ENCODE results near the gene SLC22A23.

SLC22A23 gene

GRCh38 chr6:3322366-3322890 lies 134.4 kb downstream of the SLC22A23 start:
- Histone ChIP-seq H3K27me3 (ENCODE audit: insufficient read depth, low read length) (no peaks in the 10 kb centered on the region), H3K36me3 (ENCODE audit: insufficient read depth, low read length) (no peaks in the 10 kb centered on the region), H3K27ac (ENCODE audit: low read depth, low read length) (no peak overlapping the region), H2AFZ (ENCODE audit: low read length, unreplicated experiment) (no peak overlapping the region), H3K4me3 (ENCODE audit: low read depth, low read length) (no peak overlapping the region), H3K79me2 (ENCODE audit: control insufficient read depth, insufficient read depth, low read length, unreplicated experiment) (no peaks in the 10 kb centered on the region), H3K4me1 (ENCODE audit: control insufficient read depth, insufficient read depth, low read length, unreplicated experiment) (peaks cover 23% of the 10 kb centered on the region)

- H3K4me1 ChIP-seq (ENCODE audit: control insufficient read depth, insufficient read depth, low read length, unreplicated experiment): peaks cover 23% of the 10 kb centered on the region
- no peak overlapping the region for H3K4me3 ChIP-seq (ENCODE audit: low read depth, low read length)
- no peak overlapping the region for H3K27ac ChIP-seq (ENCODE audit: low read depth, low read length)
- no peak overlapping the region for H2AFZ ChIP-seq (ENCODE audit: low read length, unreplicated experiment)
- no peaks in the 10 kb centered on the region for H3K79me2 ChIP-seq (ENCODE audit: control insufficient read depth, insufficient read depth, low read length, unreplicated experiment)
- no peaks in the 10 kb centered on the region for H3K27me3 ChIP-seq (ENCODE audit: insufficient read depth, low read length)
- no peaks in the 10 kb centered on the region for H3K36me3 ChIP-seq (ENCODE audit: insufficient read depth, low read length)
Measured at GRCh38 chr6:3321875-3322274, 135.0 kb downstream of the SLC22A23 start.

- no peaks in the 10 kb centered on the region for H3K79me2 ChIP-seq (ENCODE audit: control insufficient read depth, insufficient read depth, low read length, unreplicated experiment)
- H3K4me1 ChIP-seq (ENCODE audit: control insufficient read depth, insufficient read depth, low read length, unreplicated experiment): peaks cover 23% of the 10 kb centered on the region
- H3K36me3 ChIP-seq (ENCODE audit: insufficient read depth, low read length): no peaks in the 10 kb centered on the region
- no peak overlapping the region for H2AFZ ChIP-seq (ENCODE audit: low read length, unreplicated experiment)
- H3K27me3 ChIP-seq (ENCODE audit: insufficient read depth, low read length): no peaks in the 10 kb centered on the region
- H3K27ac ChIP-seq (ENCODE audit: low read depth, low read length): no peak overlapping the region
- H3K4me3 ChIP-seq (ENCODE audit: low read depth, low read length): no peak overlapping the region
Measured at GRCh38 chr6:3321042-3321441, 135.8 kb downstream of the SLC22A23 start.

- Histone ChIP-seq H3K79me2 (ENCODE audit: control insufficient read depth, insufficient read depth, low read length, unreplicated experiment) (no peaks in the 10 kb centered on the region), H2AFZ (ENCODE audit: low read length, unreplicated experiment) (no peak overlapping the region), H3K27ac (ENCODE audit: low read depth, low read length) (no peak overlapping the region), H3K27me3 (ENCODE audit: insufficient read depth, low read length) (no peaks in the 10 kb centered on the region), H3K4me3 (ENCODE audit: low read depth, low read length) (no peak overlapping the region), H3K4me1 (ENCODE audit: control insufficient read depth, insufficient read depth, low read length, unreplicated experiment) (peaks cover 16% of the 10 kb centered on the region), H3K36me3 (ENCODE audit: insufficient read depth, low read length) (no peaks in the 10 kb centered on the region)
Measured at GRCh38 chr6:3320238-3320811, 136.5 kb downstream of the SLC22A23 start.

GRCh38 chr6:3319610-3320200 lies 137.1 kb downstream of the SLC22A23 start:
- H3K79me2 ChIP-seq (ENCODE audit: control insufficient read depth, insufficient read depth, low read length, unreplicated experiment): no peaks in the 10 kb centered on the region
- H3K27ac ChIP-seq (ENCODE audit: low read depth, low read length): no peak overlapping the region
- no peaks in the 10 kb centered on the region for H3K27me3 ChIP-seq (ENCODE audit: insufficient read depth, low read length)
- H3K4me1 ChIP-seq (ENCODE audit: control insufficient read depth, insufficient read depth, low read length, unreplicated experiment): peaks cover 10% of the 10 kb centered on the region
- H3K36me3 ChIP-seq (ENCODE audit: insufficient read depth, low read length): no peaks in the 10 kb centered on the region
- H2AFZ ChIP-seq (ENCODE audit: low read length, unreplicated experiment): no peak overlapping the region
- H3K4me3 ChIP-seq (ENCODE audit: low read depth, low read length): no peak overlapping the region

- H3K4me3 ChIP-seq (ENCODE audit: low read depth, low read length): no peak overlapping the region
- H3K4me1 ChIP-seq (ENCODE audit: control insufficient read depth, insufficient read depth, low read length, unreplicated experiment): peaks cover 4% of the 10 kb centered on the region
- H2AFZ ChIP-seq (ENCODE audit: low read length, unreplicated experiment): no peak overlapping the region
- H3K79me2 ChIP-seq (ENCODE audit: control insufficient read depth, insufficient read depth, low read length, unreplicated experiment): no peaks in the 10 kb centered on the region
- no peaks in the 10 kb centered on the region for H3K36me3 ChIP-seq (ENCODE audit: insufficient read depth, low read length)
- no peak overlapping the region for H3K27ac ChIP-seq (ENCODE audit: low read depth, low read length)
- H3K27me3 ChIP-seq (ENCODE audit: insufficient read depth, low read length): no peaks in the 10 kb centered on the region
Measured at GRCh38 chr6:3318821-3319540, 137.9 kb downstream of the SLC22A23 start.

GRCh38 chr6:3318226-3318625 lies 138.6 kb downstream of the SLC22A23 start:
- H3K4me1 ChIP-seq (ENCODE audit: control insufficient read depth, insufficient read depth, low read length, unreplicated experiment): no peaks in the 10 kb centered on the region
- H3K27ac ChIP-seq (ENCODE audit: low read depth, low read length): no peak overlapping the region

GRCh38 chr6:3317741-3318211 lies 139.1 kb downstream of the SLC22A23 start:
- H3K27me3 ChIP-seq (ENCODE audit: insufficient read depth, low read length): no peaks in the 10 kb centered on the region
- no peak overlapping the region for H3K27ac ChIP-seq (ENCODE audit: low read depth, low read length)
- no peak overlapping the region for H3K4me3 ChIP-seq (ENCODE audit: low read depth, low read length)

More at GRCh38 chr6:3318226-3318625, 138.6 kb downstream of the SLC22A23 start:
- no peaks in the 10 kb centered on the region for H3K27me3 ChIP-seq (ENCODE audit: insufficient read depth, low read length)
- no peak overlapping the region for H2AFZ ChIP-seq (ENCODE audit: low read length, unreplicated experiment)
- H3K4me3 ChIP-seq (ENCODE audit: low read depth, low read length): no peak overlapping the region
- H3K79me2 ChIP-seq (ENCODE audit: control insufficient read depth, insufficient read depth, low read length, unreplicated experiment): no peaks in the 10 kb centered on the region
- no peaks in the 10 kb centered on the region for H3K36me3 ChIP-seq (ENCODE audit: insufficient read depth, low read length)

GRCh38 chr6:3316818-3317217 lies 140.0 kb downstream of the SLC22A23 start:
- H3K4me3 ChIP-seq (ENCODE audit: low read depth, low read length): no peak overlapping the region
- no peak overlapping the region for H2AFZ ChIP-seq (ENCODE audit: low read length, unreplicated experiment)
- H3K27me3 ChIP-seq (ENCODE audit: insufficient read depth, low read length): no peaks in the 10 kb centered on the region
- no peaks in the 10 kb centered on the region for H3K4me1 ChIP-seq (ENCODE audit: control insufficient read depth, insufficient read depth, low read length, unreplicated experiment)
- H3K79me2 ChIP-seq (ENCODE audit: control insufficient read depth, insufficient read depth, low read length, unreplicated experiment): no peaks in the 10 kb centered on the region
- no peak overlapping the region for H3K27ac ChIP-seq (ENCODE audit: low read depth, low read length)
- H3K36me3 ChIP-seq (ENCODE audit: insufficient read depth, low read length): no peaks in the 10 kb centered on the region

More at GRCh38 chr6:3317741-3318211, 139.1 kb downstream of the SLC22A23 start:
- Histone ChIP-seq H3K79me2 (ENCODE audit: control insufficient read depth, insufficient read depth, low read length, unreplicated experiment) (no peaks in the 10 kb centered on the region), H3K36me3 (ENCODE audit: insufficient read depth, low read length) (no peaks in the 10 kb centered on the region), H2AFZ (ENCODE audit: low read length, unreplicated experiment) (no peak overlapping the region), H3K4me1 (ENCODE audit: control insufficient read depth, insufficient read depth, low read length, unreplicated experiment) (no peaks in the 10 kb centered on the region)

GRCh38 chr6:3316331-3316730 lies 140.5 kb downstream of the SLC22A23 start:
- no peaks in the 10 kb centered on the region for H3K27me3 ChIP-seq (ENCODE audit: insufficient read depth, low read length)
- no peaks in the 10 kb centered on the region for H3K36me3 ChIP-seq (ENCODE audit: insufficient read depth, low read length)
- no peak overlapping the region for H3K27ac ChIP-seq (ENCODE audit: low read depth, low read length)
- no peak overlapping the region for H2AFZ ChIP-seq (ENCODE audit: low read length, unreplicated experiment)
- no peak overlapping the region for H3K4me3 ChIP-seq (ENCODE audit: low read depth, low read length)
- H3K4me1 ChIP-seq (ENCODE audit: control insufficient read depth, insufficient read depth, low read length, unreplicated experiment): no peaks in the 10 kb centered on the region
- no peaks in the 10 kb centered on the region for H3K79me2 ChIP-seq (ENCODE audit: control insufficient read depth, insufficient read depth, low read length, unreplicated experiment)

All from ACC112 (cell line).